Endothelial cell (in vitro differentiated cells): ENCODE results near the gene MYO1D. TPM values are rescaled to one million over a fixed set of nuclear protein-coding genes. Genes with fewer than 3 reads are reported as not detected.

ENCODE experiments used
- DNase-seq: peaks from one replicate; pipeline ENCODE4 v3.0.0; 2021; ENCODE audit warnings: low spot score
- H3K27ac Mint-ChIP-seq: one replicate; pipeline ENCODE4 v1.8.0; 2021; ENCODE audit warnings: mixed read lengths, inconsistent platforms; ENCODE audit not compliant: unreplicated experiment
- H3K27me3 Mint-ChIP-seq: one replicate; pipeline ENCODE4 v1.8.0; 2021; ENCODE audit warnings: mild to moderate bottlenecking, moderate library complexity, mixed read lengths, inconsistent platforms; ENCODE audit not compliant: unreplicated experiment
- H3K36me3 Mint-ChIP-seq: one replicate; pipeline ENCODE4 v1.8.0; 2021; ENCODE audit warnings: mild to moderate bottlenecking, low read depth, mixed read lengths, inconsistent platforms; ENCODE audit not compliant: unreplicated experiment
- H3K4me1 Mint-ChIP-seq: one replicate; pipeline ENCODE4 v1.8.0; 2021; ENCODE audit warnings: mild to moderate bottlenecking, mixed read lengths, inconsistent platforms; ENCODE audit not compliant: unreplicated experiment
- H3K4me3 Mint-ChIP-seq: one replicate; pipeline ENCODE4 v1.8.0; 2021; ENCODE audit warnings: mild to moderate bottlenecking, mixed read lengths, inconsistent platforms; ENCODE audit not compliant: unreplicated experiment
- H3K9me3 Mint-ChIP-seq: one replicate; pipeline ENCODE4 v1.8.0; 2021; ENCODE audit warnings: mixed read lengths, inconsistent platforms; ENCODE audit not compliant: unreplicated experiment
- CTCF ChIP-seq: fragments of 200-600 bp; sonication (generic); IDR thresholded peaks from one replicate; pipeline ENCODE4 v1.5.0; 2021; ENCODE audit warnings: antibody characterized with exemption; ENCODE audit not compliant: unreplicated experiment
- total RNA-seq: library from RNA; stranded (reverse); fragmentation: NEBNext Ultra II Directional; extraction: Animal tissue kit (Norgen Biotek cat#: 25700); gene quantifications from one replicate; pipeline ENCODE4 v1.2.1, GENCODE V29; 2021; ENCODE audit not compliant: unreplicated experiment

MYO1D gene
- total RNA-seq, 1 donor from 2014 or later = 26.4 TPM

- no peak overlapping the region for H3K4me3 Mint-ChIP-seq
- H3K27ac Mint-ChIP-seq = no peak overlapping the region
- H3K9me3 Mint-ChIP-seq = no peaks in the 10 kb centered on the region
- peaks cover 11% of the 10 kb centered on the region for H3K36me3 Mint-ChIP-seq
- TF ChIP-seq CTCF = no peak
- no peak for DNase-seq
- peaks cover 13% of the 10 kb centered on the region for H3K4me1 Mint-ChIP-seq
- H3K27me3 Mint-ChIP-seq = peaks cover 6% of the 10 kb centered on the region
Measured at GRCh38 chr17:32495359-32496231, 381.3 kb downstream of the MYO1D start.

DNA sequence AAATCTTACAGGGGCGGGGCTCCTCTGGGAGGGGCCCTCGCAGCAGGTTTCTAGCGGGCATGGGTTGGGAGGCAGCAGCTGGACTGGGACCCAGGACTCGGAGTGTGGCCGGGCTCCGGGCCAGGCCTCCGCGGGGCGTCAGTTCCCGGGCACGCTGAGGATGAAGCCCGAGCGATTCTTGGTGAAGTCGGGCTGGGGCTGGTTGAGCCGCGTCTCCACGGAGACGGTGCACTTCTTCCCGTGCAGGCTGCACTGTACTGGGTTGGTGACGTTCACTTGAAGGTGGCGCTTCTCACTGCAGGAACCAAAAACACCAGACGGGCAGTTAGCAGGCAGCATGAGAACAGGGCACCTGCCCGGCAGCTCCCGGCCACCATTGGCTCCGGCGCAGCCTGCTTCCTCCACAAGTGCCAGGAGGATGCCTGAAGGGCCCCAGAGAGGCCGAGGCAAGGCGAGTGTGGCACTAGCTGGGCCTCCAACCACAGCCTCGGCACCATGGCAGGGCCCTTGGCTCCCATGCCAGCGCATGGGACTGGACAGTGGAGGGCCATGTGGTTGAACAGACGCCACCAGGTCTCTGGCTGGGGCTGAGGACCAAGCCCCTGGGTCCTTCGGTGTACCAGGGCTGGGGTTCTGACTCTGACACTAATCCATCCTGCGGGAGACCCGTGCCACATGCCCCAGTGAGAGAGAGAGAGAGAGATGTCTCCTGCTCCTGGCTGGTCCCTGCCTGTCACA is 382.1 kb downstream of the MYO1D start:
- DNase-seq = no peak
- Mint-ChIP-seq H3K27me3 (peaks cover 6% of the 10 kb centered on the region), H3K27ac (no peak overlapping the region), H3K4me3 (no peak overlapping the region), H3K36me3 (peaks cover 11% of the 10 kb centered on the region), H3K9me3 (no peaks in the 10 kb centered on the region), H3K4me1 (peaks cover 13% of the 10 kb centered on the region)
- no peak for TF ChIP-seq CTCF

DNA sequence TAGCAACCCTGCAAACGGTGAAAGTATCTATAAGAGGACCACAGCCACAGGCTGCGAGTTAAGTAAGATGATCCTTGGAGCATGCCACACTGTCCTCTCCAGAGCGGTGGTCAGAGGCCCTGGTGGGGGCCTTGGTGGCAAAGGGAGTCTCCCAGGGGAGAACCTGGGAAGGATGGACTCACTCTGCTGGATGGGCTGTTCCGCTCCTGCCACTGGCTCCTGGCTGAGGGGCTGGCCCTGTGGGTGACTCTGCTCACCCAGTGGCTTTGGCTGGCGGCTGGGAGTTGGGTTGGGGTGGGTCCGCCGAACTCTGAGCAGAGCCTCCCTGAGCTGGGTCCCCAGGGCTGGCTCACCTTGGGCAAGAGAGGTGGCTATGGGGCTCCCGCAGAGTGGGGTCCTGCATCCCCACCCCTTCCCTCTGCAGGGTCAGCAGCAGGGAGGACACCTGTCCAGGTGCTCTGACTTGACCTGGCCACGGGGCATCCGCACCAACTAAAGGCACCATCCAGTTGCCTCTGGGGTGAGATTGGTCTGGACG is 382.9 kb downstream of the MYO1D start:
- Mint-ChIP-seq H3K27me3 (peaks cover 6% of the 10 kb centered on the region), H3K4me3 (no peak overlapping the region), H3K9me3 (no peaks in the 10 kb centered on the region), H3K27ac (no peak overlapping the region), H3K4me1 (peaks cover 13% of the 10 kb centered on the region), H3K36me3 (peaks cover 11% of the 10 kb centered on the region)
- DNase-seq = no peak
- TF ChIP-seq CTCF = no peak

- DNase-seq = no peak
- Mint-ChIP-seq H3K27me3 (peaks cover 6% of the 10 kb centered on the region), H3K4me1 (peaks cover 13% of the 10 kb centered on the region), H3K4me3 (no peak overlapping the region), H3K9me3 (no peaks in the 10 kb centered on the region), H3K27ac (no peak overlapping the region), H3K36me3 (peaks cover 11% of the 10 kb centered on the region)
- no peak for TF ChIP-seq CTCF
Measured at GRCh38 chr17:32493571-32493970, 383.4 kb downstream of the MYO1D start.
